ENCODE results near the gene HNRNPR.

- TF ChIP-seq, protein P1, sequence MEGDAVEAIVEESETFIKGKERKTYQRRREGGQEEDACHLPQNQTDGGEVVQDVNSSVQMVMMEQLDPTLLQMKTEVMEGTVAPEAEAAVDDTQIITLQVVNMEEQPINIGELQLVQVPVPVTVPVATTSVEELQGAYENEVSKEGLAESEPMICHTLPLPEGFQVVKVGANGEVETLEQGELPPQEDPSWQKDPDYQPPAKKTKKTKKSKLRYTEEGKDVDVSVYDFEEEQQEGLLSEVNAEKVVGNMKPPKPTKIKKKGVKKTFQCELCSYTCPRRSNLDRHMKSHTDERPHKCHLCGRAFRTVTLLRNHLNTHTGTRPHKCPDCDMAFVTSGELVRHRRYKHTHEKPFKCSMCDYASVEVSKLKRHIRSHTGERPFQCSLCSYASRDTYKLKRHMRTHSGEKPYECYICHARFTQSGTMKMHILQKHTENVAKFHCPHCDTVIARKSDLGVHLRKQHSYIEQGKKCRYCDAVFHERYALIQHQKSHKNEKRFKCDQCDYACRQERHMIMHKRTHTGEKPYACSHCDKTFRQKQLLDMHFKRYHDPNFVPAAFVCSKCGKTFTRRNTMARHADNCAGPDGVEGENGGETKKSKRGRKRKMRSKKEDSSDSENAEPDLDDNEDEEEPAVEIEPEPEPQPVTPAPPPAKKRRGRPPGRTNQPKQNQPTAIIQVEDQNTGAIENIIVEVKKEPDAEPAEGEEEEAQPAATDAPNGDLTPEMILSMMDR (IDR thresholded peaks at IDR 0.05; ENCODE audit: extremely low read depth in 1 of 2, insufficient read depth in 1 of 2, low read depth in 1 of 2, low read length in 2 of 2), result no peak
- TF ChIP-seq POLR2AphosphoS5 (IDR thresholded peaks at IDR 0.05; ENCODE audit: insufficient read depth, low read depth, low read length) (no peak), POLR2A (IDR thresholded peaks at IDR 0.05; ENCODE audit: low read depth, low read length) (no peak), EZH2 (IDR thresholded peaks at IDR 0.05; ENCODE audit: borderline replicate concordance, low read depth, low read length, severe bottlenecking) (no peak)
Measured at GRCh38 chr1:23389837-23390321, 45.8 kb upstream of the HNRNPR start.

Measured in endothelial cell of umbilical vein (primary cell).